VCaP (cell line): ENCODE results near the gene EHD1.

Source experiments
- H3K27ac ChIP-seq: fragments of 450-650 bp; 2 replicates; pipeline ENCODE4 v1.5.1; 2017
- TF ChIP-seq, protein P1 (sequence below): fragments of 450-650 bp; conservative IDR thresholded peaks from 2 replicates; pipeline ENCODE4 v1.5.1; 2017; ENCODE audit warnings: mild to moderate bottlenecking, moderate library complexity

Gene EHD1

DNA sequence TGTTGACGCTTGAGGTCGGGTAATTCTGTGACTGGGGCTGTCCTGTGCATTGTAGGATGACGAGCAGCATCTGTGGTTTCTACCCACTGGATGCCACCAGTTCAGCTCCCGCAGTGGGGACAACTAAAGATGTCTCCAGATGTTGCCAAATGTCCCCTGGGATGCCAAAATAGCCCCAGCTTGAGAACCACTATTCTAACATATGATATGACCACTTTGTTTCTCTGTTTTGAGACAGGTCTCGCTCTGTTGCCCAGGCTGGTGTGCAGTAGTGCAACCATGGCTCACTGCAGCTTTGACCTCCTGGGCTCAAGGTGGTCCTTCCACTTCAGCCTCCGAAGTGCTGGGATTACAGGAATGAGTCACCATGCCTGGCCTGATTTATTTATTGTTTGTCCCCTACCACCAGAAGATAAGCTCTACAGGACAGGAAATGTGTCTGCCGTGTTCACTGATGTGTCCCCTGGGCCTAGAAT lies 63.7 kb downstream of the EHD1 start:
- no peak overlapping the region; the same call in 1 of the 2 replicates for H3K27ac ChIP-seq
- TF ChIP-seq, protein P1, sequence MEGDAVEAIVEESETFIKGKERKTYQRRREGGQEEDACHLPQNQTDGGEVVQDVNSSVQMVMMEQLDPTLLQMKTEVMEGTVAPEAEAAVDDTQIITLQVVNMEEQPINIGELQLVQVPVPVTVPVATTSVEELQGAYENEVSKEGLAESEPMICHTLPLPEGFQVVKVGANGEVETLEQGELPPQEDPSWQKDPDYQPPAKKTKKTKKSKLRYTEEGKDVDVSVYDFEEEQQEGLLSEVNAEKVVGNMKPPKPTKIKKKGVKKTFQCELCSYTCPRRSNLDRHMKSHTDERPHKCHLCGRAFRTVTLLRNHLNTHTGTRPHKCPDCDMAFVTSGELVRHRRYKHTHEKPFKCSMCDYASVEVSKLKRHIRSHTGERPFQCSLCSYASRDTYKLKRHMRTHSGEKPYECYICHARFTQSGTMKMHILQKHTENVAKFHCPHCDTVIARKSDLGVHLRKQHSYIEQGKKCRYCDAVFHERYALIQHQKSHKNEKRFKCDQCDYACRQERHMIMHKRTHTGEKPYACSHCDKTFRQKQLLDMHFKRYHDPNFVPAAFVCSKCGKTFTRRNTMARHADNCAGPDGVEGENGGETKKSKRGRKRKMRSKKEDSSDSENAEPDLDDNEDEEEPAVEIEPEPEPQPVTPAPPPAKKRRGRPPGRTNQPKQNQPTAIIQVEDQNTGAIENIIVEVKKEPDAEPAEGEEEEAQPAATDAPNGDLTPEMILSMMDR, result no peak

DNA sequence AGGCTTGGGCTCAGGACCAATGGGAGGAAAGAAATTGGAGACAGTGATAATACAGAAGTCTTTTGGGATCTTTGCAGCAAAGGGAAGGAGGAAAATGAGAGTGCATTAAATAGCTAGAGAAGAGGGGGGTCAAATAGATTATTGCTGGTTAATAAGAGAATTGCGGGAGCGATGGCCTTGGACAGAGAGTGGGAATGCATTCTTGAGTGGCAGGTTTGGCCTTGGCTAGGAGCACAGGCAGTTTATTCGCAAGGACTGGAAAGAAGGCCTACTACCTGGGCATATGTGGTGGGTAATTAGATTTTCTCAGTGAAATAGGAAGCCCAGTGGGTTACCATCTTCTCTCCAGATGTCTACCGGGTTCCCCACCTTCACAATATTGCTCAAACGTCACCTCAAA lies 64.6 kb downstream of the EHD1 start:
- H3K27ac ChIP-seq, result no peak overlapping the region
- TF ChIP-seq, protein P1, result no peak

DNA sequence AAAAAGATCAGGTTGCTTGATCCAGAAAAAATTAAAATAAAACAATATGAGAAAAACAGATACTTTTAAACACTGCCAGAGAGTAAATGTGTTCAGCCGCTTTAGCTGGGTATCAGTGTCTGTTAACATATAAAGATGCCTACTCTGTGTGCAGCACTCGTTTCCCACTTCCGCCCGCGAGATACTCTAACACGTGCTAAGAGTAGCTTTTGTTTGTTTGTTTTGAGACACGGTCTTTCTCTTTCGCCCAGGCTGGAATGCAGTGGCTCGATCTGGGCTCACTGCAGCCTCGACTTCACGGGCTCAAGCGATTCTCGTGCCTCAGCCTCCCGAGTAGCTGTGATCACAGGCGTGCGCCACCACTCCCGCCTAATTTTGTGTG lies 67.5 kb downstream of the EHD1 start:
- TF ChIP-seq, protein P1, result no peak
- H3K27ac ChIP-seq, result peak overlapping the region; percentile 94

DNA sequence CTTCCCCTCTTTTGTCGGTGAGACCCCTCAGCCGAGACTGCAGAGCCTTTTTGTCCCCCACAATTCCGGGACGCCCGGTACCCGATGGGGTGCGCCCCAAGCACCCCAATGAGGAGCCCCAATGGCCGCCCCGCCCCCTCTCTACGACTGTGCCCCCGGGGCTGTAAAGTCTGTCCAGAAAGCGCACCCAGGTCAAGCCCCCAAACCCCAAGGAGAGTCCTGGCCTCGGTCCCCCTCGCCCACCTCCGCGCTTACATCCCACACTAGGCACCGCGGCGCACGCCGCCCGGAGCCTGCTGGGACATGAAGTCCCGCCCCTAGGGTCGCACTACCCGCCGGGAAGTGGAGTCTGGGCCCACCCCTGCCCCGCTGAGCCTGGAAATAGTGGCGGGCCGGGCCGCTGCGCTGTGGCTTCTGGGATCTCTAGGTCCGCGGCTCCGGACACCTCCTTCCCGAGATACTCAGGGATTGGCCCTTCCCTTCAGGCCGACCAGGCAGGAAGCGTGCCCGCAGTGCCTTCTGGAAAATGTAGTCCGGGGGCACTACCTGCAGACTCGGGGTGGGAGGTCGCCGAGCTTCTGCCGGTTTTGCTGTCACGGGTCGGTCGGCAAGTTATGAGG lies 68.0 kb downstream of the EHD1 start, which contains the start of gene MEN1:
MEN1 (minus strand) TSS at position 281 of the 620 bp plus-strand sequence. CDS start 442 bp downstream, outside the sequence.
- peak within 1 kb of the TSS; percentile 94 for H3K27ac ChIP-seq
- TF ChIP-seq, protein P1, result no peak

DNA sequence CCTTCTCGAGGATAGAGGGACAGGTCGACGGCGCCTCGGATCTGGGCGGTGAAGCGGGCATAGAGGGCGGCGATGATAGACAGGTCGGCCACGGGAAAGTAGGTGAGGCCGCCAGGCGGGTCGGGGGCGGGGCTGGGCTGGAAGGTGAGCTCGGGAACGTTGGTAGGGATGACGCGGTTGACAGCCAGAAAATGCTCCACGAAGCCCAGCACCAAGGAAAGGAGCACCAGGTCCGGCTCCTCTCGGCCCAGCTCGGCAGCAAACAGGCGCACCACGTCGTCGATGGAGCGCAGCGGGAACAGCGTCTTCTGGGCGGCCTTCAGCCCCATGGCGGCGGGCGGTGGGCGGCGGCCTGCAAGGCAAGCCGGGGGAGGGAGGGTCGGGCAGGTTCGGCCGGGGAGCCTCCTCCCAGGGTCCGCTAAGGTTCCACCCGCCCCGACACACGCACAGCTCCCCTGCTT lies 68.6 kb downstream of the EHD1 start:
- peak overlapping the region; percentile 94 for H3K27ac ChIP-seq
- TF ChIP-seq, protein P1, result no peak

DNA sequence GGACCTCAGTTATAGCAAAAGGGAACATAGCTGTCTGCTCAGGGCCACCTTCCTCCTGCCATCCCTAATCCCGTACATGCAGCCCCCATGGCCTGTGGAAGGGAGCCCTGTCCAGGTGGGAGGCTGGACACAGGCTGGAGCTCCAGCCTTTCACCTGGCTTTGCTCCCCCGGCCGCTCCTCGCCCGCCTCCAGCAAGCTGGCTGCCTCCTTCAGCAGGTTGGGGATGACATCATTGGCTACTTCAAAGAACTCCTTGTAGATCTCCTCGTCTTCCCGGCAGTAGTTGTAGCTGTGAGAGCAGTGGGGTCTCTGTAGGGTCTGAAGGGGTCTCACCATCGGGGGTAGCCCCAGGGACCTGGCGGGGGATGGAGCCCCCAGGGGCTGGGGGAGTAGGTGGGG lies 72.9 kb downstream of the EHD1 start:
- TF ChIP-seq, protein P1, result no peak
- peak overlapping the region; percentile 94 for H3K27ac ChIP-seq

DNA sequence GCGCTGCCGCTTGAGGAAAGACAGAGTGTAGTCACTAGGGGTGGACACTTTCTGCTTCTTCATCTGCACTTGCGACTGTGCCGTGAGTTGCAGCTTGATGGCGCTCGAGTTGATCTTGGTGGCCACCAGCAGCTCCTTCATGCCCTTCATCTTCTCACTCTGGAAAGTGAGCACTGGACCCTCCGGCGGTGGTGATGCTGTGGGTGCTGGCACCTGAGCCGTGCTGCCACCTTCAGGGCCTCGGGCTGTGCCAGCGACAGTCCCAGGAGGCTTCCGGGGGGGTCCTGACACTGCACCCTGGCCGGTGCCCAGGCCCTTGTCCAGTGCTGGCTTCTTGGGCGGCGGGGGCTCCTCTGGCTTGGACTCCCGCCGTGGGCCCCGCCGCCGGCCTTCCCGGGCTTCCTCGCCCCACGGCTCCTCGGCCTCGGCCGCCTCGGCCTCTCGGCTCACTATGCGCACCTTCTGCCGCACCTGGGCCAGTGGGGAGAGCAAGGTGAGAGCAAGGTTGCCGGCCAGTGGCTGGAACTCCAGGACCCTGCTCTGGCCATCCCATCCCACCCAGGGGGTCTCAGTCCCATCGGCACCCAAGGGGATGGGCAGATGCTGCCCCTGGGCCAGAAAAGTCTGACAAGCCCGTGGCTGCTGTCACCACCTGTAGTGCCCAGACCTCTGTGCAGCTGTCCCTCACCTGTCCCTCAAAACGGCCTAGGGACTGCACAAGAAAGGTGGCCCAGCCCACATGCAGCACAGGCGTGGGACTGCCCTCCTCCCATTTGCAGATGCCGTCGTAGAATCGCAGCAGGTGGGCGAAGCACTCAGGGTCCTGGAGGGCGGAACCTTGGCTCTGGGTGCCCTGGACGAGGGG lies 73.8 kb downstream of the EHD1 start:
- TF ChIP-seq, protein P1, result peak; percentile 23
- H3K27ac ChIP-seq, result peak overlapping the region; percentile 94
